Hepatocyte (in vitro differentiated cells): Measurements from ENCODE around the gene PPP2R2C.

Source experiments
- CTCF ChIP-seq: fragments of 200-600 bp; sonication (generic); IDR thresholded peaks from 2 replicates; pipeline ENCODE4 v1.5.1; 2016; ENCODE audit warnings: antibody characterized with exemption, mild to moderate bottlenecking; ENCODE audit not compliant: poor library complexity
- EZH2 ChIP-seq: fragments of 200-600 bp; sonication (generic); IDR thresholded peaks from 2 replicates; pipeline ENCODE4 v1.6.1; 2016; ENCODE audit warnings: antibody characterized with exemption, mild to moderate bottlenecking, borderline replicate concordance

DNA sequence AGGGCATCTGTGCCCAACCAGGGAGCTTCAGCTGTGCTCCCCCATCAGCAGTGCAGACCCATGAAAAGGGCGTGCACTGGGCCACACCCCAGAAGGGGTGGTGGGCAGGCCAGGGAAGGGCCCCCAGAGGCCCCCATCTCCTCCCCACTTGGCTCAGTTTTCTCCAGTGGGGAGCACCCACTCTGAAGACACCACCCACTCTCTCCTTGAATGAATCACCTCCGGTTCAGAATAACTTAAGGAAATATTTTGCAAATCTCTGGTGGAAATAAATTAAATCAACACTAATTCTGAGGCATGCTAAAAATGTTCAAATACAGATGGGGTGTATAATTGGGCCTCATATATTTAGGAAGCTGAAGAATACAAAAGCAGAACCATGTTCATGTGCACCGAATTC, 41.3 kb upstream of the PPP2R2C start:
- no peak for TF ChIP-seq CTCF
- no peak for TF ChIP-seq EZH2
